RPMI8226 (cell line): ENCODE data around the gene SZRD1.

ENCODE experiments used
- DNase-seq: peaks from one replicate; pipeline ENCODE4 v3.0.0-alpha.2; 2015

The SZRD1 gene

DNA sequence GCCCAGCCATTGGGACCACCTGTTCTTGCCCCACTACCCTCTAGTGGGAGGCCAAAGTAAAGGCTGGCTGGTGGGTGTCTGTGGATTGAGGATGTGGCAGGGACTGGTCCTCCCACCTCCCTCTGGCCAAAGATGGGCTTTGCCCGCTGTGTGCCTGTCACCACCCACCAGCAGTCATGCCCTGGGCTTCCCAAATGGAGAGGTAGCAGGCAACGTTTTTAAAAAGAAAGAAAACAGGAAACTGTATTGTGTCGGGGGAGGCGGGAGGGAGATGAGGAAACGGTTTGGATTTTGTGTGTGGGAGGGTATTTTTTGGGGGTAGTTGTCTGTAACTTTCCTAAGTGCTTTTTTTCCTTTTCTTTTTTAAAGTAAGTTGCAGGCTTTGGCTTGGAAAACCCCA lies 30.1 kb downstream of the SZRD1 start:
- no peak for DNase-seq

DNA sequence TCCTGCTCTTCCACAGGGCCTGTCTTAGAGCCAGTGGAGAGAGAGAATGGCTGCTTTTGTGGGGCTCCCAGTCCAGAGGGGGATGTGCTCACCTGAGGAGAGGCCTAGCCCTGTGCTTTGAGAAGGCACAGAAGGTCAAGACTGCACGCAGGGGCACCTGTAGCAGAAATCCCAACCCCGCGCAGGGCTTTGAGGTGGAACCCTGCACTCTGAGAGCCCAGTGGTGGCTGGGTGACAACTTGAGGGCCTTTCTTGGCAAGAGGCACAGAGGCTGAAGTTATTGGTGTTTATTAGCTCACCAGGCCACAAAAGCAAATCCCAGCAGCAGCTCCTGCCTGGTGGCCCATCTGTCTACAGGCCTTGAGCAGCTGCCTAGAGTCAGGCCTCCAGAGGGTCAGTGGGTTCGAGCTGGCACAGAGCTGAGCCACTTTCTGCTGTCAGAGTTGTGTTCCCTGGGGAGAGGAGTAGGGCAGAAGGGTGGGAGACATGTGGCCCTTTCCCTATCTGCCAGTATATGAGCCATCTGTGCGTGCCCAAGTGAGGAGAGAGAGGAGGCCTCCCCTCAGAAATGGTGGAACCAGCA lies 31.4 kb downstream of the SZRD1 start:
- DNase-seq, result no peak

DNA sequence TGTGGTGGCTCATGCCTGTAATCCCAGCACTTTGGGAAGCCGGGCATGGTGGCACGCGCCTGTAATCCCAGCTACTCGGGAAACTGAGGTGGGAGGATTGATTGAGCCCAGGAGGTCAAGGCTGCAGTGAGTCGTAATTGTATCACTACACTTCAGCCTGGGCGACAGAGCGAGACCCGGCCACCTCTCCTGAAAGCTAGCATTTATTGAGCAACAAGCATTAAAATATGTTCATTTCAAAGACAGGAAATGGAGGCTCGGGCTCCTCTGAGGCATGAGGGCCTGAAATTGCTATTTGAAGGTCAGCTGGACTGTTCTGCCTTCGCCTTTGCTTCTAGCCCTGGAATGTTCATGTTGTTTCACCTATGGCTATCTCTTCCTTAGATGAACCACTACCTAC lies 35.7 kb downstream of the SZRD1 start:
- no peak for DNase-seq

DNA sequence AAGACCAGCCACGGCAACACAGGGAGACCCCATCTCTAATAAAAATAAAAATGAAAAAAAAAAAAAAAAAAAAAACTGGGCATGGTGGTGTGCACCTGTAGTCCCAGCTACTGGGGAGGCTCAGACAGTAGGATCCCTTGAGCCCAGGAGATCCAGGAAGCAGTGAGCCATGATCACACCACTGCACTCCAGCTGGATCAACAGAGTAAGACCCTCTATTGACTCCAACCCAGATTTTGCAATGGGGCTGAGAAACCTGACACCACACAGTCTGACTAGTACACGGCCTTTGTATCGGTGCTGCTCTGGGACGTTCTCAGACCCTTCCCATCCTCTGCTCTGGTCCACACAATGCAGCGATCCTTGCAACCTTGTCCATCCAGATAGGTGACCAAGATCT lies 38.4 kb downstream of the SZRD1 start:
- no peak for DNase-seq

DNA sequence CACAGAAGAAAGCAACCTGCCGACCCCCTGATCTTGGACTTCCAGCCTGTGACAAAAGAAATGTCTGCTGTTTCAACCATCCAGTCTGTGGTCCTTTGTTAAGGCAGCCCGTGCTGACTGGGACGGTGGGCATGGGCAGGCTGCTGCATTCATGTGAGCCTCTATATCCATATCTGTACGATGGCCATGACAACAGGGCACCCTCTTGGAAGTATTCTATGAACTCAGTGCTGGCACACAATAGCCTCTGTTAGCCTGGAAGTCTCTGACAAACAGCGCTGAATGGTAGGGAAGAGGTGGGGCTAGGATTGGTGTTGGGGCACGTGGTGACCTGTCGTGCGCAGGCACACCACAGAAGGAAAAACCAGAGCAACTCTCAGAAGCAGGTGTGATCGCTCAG lies 39.8 kb downstream of the SZRD1 start:
- DNase-seq, result no peak

DNA sequence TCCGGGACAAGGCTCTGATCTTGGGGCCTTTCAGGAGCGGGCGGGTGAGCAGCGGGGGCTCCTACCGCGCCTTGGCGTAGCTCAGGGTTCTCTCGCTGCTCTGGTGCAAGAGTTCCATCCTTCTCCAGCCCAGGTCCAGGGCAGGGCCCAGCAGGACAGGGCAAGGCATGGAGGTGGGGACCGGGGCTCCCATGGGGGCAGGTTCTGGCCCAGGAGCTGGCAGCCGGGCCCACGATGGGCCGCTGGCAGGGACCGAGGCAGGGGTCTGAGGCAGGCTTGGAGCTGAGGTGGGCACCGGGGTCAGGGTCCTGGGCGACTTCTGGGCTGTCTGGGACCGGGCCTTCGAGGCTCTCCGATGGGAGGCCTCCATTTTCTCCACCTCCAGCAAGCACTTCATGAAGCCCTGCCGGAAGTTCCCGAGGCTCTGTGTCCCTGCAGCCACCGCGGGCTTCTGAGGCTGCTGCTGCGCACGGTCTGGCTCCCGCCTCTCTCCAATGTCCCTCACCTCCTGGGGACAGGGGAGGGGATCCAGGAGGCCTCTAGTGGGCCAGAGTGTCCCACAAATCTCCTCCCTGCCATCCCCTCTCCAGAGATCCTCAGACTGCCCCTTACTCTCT lies 42.6 kb downstream of the SZRD1 start:
- DNase-seq, result no peak

DNA sequence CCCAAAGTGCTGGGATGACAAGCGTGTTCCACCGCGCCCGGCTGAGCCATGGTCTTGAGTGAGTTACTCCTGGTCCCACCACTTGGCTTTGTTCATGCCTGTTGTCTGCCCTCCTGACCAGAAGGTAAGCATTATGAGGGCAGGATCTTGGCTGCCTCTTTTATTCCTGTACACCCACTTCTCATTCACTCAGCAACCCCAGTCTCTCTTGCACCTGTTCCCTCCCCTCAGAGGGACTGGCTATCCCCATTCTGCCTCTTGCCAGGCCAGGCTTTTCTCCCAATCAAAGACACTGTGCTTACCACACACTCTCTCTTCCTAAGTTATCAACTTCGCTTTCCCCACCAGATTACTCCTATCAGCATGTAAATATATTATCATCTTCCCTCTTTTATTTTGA lies 43.8 kb downstream of the SZRD1 start:
- no peak for DNase-seq

DNA sequence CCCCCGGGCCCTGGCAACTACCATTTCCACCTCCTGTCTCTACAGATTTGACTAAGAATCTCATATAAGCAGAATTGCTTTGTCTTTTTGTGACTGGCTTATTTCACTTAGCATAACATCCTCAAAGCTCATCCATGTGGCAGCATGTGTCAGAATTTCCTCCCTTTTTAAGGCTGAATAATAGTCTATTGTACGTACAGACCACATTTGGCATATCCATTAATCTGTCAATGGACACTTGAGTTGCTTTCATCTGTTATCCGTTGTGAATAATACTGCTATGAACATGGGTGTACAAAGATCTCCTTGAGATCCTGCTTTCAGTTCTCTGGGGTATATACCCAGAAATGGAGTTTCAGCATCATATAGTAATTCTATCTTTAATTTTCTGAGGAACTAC lies 46.1 kb downstream of the SZRD1 start:
- DNase-seq, result no peak

DNA sequence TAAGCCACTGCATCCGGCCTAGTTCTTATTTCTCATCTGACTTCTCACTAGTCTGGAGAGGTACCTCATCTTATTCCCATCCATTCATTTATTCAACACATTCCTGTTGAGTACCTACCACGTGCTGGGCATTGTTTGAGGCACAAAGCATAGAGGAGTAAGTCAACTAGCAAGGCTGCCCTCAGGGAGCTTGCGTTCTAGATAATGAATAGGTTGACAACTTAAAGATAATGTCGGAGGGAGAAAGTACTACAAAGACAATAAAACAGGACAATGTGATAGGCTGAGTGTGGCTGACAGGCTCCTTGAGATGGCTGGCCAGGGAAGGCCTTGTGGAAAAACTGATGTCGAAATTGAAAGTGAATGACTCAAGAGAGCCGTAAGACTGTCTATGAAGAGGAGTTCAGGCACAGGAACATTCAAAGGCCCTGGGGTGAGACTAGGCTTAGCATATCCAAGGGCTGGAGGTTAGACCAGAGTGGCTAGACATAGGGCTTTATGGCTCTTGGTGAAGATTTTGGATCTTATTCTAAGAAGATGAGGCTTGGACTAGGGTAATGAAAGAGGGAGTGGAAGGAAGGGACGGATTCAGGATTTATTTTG lies 51.9 kb downstream of the SZRD1 start:
- DNase-seq, result no peak

DNA sequence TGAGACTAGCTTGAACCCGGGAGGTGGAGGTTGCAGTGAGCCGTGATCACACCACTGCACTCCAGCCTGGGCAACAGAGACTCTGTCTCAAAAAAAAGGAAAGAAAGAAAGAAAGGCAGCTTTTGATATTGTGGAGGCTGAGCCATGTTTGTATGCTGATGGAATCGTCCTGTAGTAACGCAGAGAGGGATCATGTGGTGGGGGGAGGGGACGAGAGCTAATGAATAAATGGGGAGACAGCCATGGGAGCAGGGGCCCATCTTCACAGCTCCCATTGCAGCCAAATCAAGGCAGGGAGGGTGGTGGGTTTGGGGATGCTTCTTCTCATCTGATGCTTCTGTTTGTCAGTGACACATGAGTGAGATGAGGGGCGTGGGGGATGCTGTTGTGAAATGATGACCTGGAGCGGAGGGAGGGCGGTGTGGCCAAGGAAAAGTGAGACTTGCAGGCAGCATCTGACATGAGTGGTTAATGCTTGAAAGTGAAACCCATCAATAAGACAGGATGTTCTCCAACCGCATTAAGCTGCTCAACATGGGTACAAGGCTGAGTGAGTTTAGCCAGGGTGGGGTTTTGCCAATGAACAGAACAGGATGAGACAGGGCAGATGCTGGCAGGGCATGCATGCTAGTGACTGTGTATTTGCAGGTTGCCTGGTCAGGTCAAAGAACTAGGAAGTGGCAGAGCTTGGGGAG lies 53.5 kb downstream of the SZRD1 start:
- peak; percentile 81 for DNase-seq

DNA sequence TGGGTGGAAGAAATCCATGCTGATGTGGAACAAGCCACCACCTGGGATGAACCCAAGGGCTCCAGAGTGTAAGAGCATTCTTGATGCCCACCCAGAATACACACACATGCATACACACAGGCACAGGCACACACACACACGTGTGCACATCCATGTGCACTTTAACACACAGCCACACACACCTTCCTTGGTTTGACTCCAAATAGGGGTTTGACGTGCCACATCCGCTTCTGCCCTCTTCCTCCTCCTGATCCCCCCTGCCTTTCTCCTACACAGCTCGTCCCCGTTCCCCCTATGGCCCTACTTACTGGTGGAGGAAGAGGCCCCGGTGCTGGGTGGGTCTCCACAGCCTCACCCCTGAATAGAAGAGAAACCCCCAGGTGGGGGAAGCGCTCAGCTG lies 54.2 kb downstream of the SZRD1 start:
- DNase-seq, result no peak

DNA sequence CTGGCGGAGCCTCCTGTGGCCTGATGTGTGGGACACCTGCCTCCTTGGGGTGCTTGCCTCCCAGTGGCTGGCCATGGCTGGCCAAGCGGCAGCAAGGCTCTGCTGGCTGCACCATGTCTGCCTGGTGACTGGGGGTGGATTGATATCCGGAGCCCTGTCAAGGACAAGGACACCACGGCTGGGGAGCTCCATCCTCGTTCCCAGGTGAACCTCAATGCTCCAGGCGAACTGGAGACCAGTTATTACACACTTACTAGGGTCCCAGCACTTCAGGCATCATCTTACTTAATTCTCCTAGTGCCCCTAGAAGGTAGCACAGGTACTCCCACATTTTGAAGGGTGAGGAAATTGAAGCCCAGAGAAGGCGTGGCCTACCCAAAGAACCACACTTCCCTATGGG lies 55.0 kb downstream of the SZRD1 start:
- no peak for DNase-seq

DNA sequence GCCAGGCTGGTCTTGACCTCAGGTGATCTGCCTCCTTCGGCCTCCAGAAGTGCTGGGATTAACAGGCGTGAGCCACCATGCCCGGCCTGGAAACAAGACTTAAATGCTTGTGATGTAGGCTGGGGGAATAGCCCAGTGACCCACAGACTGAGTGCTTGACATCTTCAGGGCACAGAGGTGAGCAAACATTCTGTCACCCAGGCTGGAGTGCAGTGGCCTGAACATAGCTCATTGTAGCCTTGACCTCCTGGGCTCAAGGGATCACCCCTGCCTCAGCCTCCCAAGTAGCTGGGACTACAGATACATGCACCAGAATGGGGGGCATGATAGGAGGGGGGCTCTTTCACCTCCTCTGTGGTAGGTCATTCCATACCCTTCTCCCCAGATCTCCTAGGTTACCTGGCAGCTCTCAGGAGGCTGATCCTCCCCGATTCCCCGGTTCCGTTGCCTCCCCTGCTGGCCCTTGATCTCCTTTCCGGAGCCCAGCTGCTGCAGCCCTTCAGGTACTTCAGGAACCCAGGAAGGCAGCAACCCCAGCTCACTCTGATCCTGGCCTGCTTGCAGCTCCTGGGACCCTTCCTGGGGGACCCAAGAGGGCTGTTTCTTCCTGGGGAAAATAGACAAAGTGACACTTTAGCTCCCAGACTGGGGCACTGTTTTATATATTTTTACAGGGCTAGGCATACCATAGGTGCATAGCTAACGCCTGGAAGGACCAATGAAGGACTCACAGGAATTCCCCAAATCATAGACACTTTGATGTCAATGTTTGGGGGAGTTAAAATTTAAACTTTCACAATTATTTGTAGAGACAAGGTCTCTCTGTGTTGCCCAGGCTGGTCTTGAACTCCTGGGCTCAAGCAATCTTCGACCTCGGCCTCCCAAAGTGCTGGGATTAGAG lies 58.3 kb downstream of the SZRD1 start:
- DNase-seq, result no peak

DNA sequence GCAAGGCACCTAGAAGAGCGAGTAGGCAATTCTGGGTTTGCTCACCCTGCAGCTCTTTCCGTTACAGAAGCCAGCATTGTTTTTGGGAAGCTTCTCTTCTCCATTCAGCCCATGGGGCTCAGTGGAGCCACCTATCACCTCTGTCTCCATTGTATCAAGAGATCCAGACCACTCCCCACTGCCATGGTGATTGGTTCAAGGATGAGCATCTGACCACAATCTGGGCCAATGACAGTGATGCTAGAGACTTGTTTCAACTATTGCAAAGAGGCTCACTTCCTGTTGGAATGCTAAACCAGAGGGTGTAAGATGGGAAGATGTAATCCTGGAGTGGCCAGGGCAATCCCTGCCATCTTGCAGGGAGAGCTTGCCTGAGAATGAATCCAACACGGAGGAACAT lies 63.6 kb downstream of the SZRD1 start:
- no peak for DNase-seq

DNA sequence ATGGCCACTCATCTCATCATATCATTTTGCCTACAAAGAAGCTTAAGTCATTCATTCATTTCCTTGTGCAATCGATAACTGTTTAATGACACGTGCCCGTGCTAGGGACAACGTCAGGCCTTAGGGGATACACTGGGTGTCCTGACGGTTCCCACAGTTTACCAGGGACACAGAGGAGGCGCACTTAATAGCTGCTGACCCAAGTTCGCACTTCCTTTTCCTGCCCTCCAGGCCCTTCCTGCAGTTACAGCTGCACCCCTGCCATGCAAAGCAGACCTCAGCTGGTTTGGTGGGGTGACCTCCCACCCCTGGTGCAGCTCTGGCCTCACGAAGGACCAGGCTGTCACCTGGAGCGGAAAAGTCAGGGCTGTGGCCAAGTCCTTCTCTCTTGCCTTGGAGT lies 66.0 kb downstream of the SZRD1 start:
- DNase-seq, result peak; percentile 54

DNA sequence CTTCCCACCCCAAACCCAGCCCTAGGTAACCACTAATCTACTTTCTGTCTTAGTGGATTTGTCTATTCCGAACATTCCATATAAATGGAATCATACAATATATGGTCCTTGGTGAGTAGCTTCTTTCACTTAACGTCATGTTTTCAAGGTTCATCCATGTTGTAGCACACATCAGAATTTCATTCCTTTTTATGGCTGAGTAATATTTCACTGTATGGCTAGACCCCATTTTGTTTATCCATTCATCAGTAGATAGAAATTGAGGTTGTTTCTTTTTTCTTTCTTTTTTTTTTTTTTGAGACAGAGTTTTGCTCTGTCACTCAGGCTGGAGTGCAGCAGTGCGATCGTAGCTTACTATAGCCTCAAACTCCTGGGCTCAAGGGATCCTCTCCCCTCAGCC lies 67.0 kb downstream of the SZRD1 start:
- no peak for DNase-seq

DNA sequence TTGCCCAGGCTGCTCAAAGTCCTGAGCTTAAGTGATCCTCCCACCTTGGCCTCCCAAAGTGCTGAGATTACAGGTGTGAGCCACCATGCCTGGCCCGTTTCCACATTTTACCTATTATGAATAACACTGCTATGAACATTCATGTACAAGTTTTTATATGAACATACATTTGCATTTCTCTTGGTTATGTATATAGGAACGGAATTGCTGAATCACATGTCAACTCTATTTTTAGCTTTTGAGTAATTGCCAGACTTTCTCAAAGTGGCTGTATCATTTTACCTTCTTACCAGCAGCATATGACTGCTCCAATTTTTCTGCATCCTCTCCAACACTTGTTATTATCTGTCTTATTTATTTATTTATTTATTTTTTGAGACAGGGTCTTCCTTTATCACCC lies 67.5 kb downstream of the SZRD1 start:
- DNase-seq, result no peak

DNA sequence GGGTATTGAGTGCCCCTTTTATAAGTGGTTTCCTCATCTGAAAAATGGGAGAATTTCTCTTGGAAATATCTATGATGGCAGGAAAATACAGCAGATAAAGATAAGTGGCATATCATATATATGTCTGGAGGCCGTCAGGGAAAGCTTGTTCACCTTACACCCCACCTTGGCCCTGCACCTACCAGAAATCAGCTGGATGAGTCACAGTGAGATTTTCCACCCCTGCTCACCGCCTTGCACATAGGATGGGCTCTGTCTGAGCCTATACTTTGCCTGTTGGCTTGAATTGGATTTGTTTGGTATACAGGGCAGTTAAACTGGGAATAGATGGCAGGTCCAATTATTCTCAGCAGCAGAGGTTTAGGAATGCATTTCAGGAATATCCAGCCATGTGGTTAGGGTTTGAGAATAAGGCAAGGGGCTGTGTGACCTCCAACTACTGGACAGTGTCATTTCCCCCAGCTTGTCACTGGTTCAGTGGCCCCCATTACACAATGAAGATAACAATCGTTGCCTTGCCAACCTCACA lies 70.0 kb downstream of the SZRD1 start, which contains the start of gene SPATA21:
Gene SPATA21, minus strand, starts transcription at position 479 of the 529 bp plus-strand sequence. CDS start 6,053 bp downstream, outside the sequence.
- DNase-seq, result no peak

DNA sequence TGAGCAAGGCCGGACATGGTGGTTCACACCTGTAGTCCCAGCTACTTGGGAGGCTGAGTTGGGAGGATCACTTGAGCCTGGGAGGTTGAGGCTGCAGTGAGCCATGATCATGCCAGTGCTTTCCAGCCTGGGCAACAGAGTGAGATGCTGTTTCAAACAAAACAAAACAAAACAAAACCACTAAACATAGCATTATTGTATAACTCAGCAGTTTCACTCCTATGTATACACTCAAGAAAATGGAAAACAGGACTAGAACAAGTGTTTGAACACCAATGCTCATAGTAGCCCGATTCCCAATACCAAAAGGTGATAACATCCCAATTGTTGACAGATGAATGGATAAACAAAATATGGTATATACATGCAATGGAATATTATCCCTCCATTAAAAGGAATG lies 71.5 kb downstream of the SZRD1 start:
- DNase-seq, result peak; percentile 27

DNA sequence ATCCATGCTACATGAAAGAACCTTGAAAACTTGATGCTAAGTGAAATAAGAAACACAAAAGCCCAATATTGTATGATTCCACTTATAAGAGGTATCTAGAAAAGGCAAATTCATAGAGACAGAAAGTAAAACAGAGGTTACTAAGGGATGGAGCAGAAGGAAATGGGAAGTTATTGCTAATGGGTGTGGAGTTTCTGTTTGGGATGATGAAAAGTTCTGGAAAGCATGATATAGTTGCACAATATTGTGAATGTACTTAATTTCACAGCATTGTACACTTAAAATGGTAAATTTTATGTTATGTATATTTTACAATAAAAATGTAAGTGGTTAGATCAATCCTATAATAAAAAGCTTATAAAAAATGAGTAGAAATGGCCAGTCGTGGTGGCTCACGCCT lies 71.9 kb downstream of the SZRD1 start:
- no peak for DNase-seq

DNA sequence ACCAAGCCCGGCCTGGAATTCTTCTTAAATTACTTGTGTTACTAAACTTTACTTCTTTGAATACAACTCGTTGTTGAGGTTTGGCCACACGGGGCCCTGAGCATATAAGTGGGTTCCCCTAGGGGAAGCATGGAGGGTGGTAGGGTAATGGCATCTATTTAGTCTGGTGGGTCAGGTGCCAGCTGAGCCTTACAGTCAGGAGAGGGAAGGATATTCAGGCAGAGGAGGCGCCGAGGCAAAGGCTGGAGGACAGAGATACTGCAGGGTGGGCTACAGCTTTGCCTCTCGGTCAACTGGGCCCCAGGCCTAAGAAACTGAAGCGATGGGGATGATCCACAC lies 73.1 kb downstream of the SZRD1 start:
- peak; percentile 14 for DNase-seq

DNA sequence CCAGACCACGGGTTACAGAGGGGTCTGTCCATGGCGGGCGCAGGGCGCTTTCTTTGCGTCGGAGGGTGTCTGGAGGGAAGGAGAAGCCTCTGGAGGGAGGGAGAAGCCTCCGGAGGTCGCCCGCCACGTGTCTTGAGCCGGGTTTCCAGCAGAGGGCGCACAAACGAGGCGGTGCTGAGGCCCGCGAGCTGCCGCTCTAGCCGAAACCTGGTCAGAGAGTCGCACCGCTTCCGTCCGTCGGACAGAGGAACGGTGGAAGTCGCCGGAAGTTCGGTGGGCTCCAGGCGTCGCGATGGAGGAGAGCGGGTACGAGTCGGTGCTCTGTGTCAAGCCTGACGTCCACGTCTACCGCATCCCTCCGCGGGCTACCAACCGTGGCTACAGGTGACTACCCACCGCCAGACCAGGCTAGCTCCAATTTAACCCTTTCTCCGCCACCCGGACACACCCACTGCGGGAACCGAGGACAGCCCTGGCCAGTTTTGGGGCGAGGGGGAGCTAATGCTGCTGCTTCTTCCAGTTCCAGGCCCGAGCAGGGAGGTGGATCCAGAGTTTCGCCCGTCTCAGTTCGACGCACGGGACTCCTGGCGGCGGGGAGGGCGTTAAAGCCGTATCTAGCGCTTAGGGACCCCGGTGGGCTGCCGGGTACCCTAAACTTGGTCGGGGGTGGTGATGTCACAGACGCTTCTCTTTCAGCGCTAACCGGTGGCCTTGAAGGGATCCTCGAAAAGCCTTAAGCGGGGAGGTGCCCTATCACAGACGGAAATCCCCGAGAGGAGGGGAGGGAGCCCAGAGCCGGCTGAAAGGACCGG lies 73.6 kb downstream of the SZRD1 start, which contains the start of gene NECAP2:
Gene NECAP2, plus strand, starts transcription at position 255 of the 812 bp plus-strand sequence. Its CDS starts 38 bp downstream, at position 293.
- peak; percentile 98 for DNase-seq
